Measurements from ENCODE around the gene CLUH.
A peak's percentile ranks its signal among the peaks of the same experiment; 100 is the strongest.

The CLUH gene

DNA sequence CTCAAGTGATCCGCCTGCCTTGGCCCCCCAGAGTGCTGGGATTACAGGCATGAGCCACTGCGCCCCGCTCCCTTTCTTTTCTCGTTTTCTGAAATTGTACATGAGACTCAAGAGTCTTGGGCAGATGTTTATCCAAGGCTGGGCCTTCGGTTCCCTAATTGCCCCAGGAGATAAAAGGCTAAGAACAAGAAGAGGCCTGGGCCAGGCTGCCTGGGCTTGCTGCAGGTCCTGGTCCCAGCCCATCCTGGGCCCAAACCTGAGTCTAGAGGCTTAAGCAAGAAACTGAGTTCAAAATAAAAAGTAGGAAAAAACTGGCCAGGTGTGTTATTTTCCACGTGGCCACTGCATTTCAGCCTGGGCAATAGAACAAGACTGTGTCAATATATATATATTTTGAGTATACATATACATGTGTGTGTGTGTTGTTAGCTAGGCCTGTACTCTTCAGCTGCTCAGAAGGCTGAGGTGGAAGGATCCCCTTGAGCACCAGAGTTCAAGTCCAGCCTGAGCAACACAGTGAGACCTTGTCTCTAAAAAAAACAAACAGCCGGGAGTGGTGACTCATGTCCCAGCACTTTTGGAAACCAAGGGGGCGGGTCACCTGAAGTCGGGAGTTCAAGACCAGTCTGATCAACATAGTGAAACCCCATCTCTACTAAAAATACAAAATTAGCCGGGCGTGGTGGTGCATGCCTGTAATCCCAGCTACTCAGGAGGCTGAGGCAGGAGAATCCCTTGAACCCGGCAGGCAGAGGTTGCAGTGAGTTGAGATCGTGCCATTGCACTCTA, 6.8 kb upstream of the CLUH start:
- DNase-seq = no peak

DNA sequence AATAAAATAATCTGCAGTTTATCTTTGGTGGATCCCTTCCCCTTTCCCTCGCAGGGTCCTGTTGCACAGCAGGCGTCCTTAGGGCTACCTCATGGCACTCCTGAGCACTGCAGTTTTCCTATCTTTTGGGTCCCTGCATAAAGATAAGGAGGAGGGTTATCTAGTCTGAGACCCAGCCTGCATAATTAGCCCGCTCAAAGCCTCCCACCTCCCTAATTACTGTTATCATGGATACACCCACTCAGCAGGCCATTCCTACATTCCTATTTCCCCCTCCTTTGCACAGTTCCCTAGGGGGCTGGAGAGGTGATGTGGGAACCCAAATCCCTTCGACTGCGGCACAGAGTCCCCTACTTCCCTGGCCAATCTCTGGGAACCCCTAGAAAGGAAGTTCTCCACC, 5.1 kb upstream of the CLUH start:
- no peak for DNase-seq

DNA sequence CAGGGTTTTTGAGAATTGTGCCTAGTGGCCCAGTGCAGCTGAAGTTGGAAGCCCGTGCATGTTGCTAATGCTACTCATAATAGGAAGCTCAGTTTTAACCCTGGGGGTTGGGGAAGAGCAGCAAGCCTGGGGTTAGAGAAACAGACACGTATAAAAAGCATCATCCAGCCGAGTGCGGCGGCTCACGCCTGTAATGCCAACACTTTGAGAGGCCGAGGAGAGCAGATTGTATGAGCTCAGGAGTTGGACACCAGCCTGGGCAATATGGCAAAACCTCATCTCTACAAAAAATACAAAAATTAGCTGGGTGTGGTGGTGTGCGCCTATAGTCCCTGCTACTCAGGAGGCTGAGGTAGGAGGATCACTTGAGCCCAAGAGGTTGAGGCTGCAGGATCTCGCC, 2.3 kb upstream of the CLUH start:
- DNase-seq = no peak

DNA sequence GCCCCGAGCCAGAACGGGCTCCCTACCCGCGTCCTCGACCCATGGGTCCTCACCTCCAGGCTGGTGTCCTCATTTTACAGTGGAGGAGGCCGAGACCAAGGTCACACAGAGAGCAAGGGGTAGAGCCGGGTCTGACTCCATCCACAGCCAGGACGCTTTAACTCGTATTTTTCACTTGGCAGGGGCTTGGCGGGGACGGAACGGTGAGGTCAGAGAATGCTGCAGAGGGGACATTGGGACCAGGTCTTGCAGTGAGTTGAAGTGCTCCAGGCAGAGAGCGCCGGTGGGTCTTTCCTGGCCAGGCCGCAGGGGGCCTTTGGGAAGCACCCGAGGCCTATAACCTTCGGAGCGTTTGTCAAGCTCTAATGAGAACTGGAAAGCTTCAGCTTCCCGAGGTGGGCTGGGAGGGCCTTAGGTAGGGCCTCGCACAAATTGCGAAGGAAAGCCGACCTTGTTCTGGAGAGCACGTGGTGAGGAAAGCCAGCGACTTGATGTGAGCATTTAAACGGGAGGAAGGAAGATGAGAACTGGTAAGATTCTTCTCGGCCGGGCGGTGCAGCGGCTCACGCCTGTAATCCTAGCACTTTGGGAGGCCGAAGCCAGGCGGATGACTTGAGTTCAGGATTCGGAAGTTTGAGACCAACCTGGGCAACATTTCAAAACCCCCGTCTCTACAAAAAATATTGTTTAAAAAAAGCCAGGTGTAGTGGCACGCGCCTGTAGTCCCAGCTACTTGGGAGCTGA, 908 bp upstream of the CLUH start:
- DNase-seq = no peak

DNA sequence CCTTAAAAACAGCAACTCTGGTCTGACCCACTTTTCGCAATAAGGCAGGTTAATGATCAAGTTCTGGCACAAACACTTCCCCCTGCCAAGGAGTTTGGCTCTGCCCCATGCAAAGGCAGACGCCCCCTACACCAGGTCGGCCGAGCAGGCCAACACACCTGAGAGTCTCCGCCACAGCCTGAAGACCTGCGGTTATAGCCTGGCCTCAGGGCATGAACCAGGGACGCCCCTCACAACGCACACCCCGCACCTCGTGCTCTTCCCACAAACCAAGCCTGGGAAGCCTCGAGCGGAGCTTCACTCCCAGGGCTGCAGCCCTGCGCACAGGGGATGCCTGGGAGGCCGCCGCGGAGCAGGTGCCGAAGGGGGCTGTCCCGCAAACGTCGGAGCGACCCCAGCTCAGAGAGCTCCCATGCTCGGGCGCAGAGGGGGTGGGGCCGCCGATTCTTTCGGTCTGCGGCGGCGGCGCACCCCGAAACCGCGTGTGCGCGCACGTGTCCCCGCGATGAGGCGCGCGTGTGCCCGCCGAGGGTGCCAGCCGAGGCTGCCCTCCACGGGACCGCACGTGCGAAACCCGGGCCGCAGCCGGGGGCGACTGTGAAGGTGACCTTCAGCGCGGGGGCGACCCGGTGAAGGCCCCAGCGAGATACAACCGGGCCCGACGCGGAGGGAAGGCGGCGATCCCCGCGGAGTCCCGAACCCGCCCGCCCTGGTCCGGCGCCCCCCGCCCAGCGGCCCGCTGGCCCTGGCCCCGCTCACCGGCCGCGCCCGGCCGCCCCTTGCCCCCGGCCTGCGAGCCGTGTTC, 559 bp downstream of the CLUH start:
- DNase-seq = peak in 1 of 4 experiments; percentile 51

DNA sequence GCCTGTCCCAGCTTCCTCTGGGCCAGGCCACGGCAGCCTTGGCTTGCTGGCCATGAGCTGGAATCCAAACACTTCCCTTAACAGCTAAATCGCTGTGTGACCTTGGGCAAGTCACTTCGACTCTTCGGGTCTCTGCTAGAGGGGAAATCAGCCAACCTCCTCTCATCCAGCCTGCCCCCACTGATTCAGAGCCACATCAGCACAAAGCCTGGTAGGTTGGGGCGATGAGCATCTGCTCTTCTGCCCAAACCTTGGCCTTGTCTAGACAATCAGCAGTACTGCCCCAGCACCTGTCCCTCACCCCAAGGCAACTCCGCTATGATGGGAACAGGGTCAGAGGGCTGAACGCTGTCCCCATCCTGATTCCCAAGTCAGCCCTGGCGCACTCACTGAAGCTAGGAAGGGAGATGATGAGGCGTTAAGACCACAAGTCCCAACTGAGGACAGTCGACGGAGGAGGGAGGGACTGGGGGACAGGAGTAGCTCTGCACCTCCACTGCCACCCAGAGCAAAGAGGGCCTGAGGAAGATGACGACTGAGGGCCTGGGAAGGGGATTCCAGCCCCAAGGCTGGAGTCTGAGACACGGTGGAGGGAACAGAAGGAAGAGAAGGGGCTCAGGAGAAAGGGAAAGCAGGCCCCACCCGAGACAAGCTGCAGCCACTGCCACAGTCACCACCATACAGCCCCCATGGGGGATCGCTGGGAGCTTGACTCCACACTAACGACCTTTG, 1.3 kb downstream of the CLUH start:
- DNase-seq = no peak

DNA sequence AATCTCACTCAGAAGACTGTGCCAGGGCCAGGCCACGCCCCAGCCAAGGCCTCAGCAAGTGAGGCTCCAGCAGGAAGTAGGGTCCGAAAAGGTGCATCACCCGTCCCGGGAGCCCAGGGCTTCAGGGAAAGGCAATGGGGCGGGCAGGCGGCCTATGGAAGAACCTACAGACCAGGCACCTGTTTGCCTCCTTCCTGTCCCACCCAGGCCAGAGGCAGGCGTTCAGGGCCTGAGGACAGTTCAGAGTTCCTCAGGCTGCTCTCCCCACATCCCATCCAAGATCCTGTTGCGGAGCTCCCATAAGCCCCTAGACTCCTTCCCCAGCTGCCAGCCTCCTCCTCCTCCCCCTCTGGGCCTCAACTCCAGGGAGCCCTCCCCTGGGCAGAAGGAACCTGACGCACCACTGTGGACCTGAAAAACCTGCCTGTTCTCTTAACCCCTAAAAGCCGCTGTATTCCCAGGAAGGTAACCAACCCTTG, 2.3 kb downstream of the CLUH start:
- DNase-seq = no peak

DNA sequence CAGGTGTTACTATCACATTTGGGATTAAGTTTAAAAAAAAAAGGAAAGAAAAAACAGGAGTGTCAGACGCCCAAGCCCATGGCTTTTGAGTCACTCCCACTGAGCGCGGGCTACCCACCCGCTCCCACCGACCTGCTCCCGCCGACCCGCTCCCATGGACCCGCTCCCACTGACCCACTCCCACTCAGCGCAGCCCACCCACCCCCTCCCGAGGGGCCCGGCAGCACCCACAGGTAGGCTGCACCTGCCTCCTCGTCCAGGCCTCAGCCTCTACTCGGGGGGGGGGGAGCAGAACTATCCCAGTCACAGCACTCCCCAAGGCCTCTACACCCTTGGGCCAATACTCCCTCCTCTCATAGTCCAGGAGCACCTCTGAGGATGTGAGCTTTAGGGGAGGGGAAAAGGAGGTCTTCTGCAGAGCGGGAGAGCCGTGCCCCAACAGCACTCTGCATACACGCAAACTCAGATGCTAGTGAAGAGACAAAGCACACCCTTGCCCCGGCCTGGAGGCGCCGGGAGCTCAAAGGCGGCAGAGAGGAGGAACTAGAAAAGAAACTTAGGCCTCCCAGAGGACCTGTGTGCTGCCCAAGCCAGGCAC, 2.9 kb downstream of the CLUH start:
- DNase-seq = no peak

DNA sequence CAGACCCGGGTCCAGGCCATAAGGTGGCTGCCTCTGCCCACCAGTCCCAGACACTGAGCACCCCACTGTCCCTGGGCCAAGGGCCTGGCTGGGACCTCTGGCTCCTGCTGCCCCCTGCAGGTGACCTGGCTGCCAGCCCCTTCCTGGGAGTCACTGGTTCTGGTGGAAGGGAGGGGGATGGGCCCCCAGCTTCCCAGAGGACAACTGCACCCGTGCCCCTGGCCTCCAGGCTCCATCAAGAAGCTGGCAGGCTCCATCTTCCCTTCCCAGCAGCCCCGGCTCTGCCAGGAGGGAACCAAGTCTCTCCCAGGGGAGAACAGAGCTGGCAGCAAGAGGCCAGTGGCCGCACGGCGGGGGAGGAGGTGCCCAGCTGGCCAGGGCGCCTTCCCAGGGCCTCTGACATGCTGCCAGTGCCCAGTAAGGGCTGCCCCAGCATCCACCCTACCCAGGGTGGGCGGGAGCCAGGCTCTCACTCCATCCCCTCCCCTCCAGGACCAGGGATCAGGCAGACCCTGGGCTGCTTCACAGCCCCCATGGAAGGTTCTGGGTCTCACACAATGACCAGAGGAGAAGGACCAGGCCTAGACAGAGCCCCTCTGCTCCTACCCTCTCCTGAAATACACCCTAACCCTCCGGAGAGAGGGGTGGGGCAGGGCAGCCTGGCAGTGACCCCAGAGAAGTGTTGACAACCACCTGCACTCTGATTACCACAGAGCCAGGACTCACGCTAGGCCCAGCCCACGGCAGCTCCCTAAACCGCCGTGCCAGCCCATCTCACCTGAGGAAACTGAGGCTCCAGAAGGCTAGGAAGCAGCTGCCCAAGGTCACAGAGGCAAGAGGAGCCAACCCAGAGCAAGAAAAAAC, 3.6 kb downstream of the CLUH start:
- DNase-seq = no peak

DNA sequence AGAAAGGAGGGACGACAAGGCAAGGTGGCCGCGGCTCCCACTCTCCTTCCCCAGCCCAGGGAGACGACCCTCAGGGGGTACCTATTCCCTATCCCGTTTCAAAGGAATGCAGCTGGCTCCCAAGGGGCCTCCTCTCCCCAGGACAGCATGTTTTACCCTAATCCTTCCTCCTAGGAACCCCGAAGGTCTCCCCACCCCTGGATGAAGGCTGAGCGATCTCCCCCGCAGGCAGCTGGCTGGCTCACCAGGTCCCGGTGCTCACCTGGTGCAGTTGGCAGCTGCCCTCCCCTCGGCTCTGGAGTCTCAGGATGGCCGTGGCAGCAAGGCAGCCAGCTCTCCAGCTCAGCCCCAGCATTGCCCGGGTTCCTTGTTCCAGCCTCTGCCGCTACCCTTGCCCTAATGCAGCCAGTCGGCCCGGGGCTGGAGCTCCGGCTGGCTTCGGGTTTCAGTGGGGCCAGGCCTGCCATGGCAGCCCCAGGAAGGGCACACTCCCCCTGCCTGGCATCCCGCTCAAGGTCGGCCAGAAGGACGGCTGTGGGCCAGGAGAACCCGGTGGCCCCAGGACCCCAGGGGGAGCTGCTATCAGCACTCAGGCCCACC, 4.6 kb downstream of the CLUH start:
- no peak for DNase-seq

DNA sequence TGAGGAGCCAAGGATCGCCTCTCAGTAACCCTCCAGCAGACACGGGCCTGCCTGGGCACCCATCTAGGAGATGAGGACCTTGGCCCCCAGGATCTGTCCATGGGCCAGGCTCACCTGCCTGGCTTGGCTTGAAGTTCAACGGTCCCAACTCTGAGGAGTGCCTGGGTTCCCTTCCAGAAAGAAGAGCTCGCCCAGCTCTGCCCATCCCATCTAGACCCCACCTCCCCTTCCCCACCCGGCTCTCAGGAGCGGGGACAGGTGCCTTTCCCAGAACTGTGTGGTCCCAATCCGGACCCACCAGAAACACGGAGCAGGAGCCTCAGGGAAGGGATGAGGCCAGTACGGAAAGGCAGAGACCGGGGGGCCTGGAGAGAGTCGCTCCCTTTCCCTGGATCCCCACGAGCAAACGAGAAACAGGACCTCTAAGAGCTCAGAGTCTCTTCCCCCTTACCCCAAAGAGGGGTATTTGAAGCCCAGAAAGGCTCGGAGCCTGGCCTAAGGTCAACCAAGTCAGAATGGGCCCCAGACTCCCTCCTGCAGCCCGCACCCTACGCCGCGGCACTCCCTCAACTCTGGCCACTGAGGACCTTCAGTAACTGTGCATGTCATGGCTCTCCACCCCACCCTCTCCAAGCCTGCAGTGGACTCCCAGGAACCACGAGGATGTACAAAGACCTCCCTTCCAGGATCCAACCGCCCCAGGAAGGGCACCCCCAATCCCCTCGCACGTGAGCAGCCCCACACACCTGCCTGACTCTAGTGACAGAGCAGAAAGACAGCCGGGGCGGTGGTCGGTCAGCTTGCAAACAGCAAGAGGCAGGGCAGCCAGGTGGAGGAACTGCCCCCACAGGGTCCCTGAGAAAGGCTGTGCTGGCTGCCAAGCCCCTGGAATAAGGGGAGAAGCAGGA, 5.4 kb downstream of the CLUH start:
- DNase-seq = no peak

DNA sequence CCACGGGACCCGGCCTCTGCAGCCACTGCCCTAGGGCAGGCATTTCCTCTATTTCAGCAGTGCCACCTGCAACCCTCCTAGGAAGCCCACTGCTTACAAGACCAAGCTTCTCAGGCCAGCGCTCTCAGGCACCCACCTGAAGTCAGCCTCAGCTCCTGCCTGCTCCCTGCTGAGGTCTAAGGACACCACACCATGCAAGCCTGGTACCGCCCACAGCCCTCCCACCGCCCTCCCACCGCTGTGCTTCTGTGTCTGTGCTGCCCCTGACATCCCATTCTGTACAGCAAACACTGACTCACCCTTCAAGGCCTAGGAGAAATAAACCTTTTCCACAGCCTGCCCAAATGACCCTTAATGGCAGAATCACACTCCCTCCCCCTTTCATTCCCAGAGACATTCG, 6.3 kb downstream of the CLUH start:
- no peak for DNase-seq

DNA sequence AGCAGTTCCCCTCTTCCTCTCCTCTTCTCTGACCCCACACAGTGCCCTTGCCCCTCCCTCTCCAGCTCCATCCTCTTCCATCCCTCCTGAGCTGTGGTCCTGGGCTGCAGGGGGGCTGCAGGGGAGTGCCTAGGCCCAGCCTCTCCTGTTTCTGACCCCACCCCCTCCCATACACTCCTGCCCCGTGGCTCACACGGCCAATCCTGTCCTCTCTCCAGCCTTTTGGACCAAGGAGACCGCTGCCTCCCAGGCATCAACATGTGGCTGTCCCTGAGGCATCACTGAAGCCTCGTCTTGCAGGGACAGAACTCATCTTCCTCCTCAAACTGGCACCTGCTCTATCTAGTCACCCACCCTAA, 6.7 kb downstream of the CLUH start:
- no peak for DNase-seq

DNA sequence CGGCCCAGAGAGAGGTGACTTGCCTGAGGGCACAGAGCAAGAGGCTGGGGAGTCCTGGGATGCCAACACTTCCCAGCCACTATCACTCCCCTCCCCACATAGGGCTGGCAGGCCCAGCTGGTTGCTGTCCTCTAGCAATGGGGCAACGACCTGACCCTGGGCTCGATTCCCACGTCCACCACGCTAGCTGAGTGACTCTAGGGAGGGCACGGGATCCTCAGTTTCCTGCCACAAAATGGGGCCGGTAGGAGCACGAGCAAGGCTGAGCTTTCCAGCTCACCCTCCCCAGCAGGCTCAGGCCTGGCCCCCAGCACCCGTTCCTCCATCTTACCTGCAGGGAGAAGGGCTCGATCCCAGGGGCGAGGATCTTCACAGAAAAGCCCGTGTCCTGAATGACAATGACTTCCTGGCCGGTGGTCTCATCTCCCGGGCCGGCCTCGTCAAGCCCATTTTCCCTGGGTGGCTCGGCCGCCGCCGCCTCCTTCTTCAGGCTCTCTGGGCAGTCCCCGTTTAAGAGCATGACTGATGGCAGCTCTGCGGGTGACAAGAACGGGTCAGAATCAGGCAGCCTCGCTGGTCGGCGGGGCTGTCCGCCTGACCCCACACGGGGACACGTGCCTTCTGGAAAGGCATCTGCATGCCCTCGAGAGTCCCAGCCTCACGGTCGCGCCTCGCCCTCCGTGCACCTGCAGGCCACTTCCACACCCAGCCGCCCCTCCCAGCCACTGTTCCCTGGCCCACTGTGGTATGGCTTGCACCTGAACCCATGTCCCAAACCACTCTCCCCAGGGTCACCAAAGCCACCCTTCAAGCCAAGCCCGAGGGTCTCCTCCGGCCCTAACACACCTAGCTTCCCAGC, 7.3 kb downstream of the CLUH start:
- DNase-seq = no peak

DNA sequence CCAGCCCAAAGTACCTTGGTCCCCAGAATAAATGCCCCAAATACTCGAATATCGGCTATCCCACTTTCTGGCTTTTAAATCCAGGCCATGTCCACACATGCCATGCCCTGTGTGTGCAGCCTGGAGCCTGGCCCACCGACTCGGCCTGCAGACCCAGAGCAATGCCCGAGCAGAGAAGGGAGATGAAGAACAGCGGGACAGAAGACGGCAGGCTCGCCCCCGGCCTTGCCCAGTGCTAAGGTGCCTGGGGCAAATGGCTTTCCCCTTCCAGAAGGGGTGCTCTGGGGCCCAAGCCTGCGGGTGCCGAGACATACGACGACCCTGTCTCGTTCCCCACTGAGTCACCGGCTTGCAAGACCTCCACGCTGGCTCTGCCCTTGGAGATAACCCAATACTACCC, 8.0 kb downstream of the CLUH start:
- no peak for DNase-seq

DNA sequence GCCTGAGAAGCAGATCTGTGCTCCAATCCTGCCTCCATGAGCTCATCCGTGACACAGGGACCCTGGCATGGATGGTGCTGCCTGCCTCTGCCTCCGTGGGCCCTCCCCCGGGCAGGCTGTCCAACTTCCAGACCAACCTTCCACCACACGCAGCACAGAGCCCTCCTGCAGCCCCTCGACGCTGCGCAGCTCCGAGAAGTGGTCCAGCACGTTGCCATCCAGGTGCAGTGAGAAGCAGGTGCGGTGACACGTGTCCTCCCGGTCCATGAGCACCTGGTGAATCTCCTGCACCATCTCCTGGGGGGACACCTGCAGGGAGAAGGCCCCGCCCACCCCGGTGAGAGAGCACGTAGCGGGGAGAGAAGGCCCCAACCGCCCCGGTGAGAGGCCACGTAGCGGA, 8.4 kb downstream of the CLUH start:
- no peak for DNase-seq

DNA sequence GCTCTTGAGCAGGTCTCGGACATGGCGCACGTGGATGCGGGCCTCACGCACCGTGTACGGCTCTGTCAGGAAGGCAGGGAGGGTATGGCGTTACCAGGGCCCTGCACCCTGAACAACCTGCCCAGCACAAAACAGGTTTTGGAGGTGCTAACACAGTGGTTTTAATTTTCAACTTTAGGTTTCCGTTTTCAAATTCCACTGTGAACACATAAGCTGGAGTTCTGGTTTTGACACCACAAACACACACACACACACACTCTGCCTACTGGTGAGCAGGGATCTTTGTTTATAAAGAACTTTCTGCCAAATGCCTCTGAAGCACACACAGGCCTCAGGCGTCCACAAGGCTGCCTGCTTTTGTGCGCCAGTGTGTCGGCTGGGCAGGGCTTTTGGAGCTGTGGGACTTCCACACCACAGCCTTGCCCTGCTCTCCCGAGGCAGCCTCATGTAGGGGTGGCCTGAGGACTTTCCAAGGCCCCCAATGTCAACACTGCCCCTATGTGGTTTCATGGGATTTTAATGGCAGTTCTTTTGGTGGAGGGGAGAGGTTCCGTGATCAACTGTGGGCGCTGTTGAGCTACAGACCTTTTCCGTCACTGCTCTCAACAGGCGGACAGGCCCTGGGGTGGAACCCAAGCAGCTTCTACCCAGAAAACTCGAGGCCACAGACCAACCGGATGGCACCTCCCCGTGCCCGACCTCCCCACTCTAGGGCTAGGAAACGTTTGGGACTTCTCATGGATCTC, 9.4 kb downstream of the CLUH start:
- no peak for DNase-seq

Measured in activated CD4-positive, CD25-positive, alpha-beta regulatory T cell (primary cell).